ENCODE results near the gene PLEKHG3. TPM values are rescaled to one million over a fixed set of nuclear protein-coding genes. Genes with fewer than 3 reads are reported as not detected.
A peak's percentile ranks its signal among the peaks of the same experiment; 100 is the strongest.

Gene PLEKHG3
- total RNA-seq, 4 donors from 2014 or later: 58.1 to 273 (median 94.7) TPM

- in situ Hi-C loops (cut with MboI; ENCODE audit: low pct_ligation_motif_present in 1 of 4, low pct_unique_long_range_greater_than_20kb in 1 of 4, low sequenced_read_pairs in 3 of 4): loop anchor here in 1 of 4 donors (25.0 kb wide), 1 partner anchor 220 kb away; the partner anchor contains the start of genes HSPA2 and PPP1R36
- 73 to 87% methylated on average over 2 to 3 of the region's 3 CpGs for WGBS, 2 donors (ENCODE audit: low coverage in 1 of 2)
- Histone ChIP-seq H3K4me1 (peaks cover 29 to 65% (median 46%) of the 10 kb centered on the region in 4 donors), H3K36me3 (no peaks in the 10 kb centered on the region), H3K4me3 (no peak overlapping the region), H3K27ac (peak overlapping the region in 1 of 4 donors; percentile 58), H3K27me3 (no peaks in the 10 kb centered on the region), H3K9me3 (no peaks in the 10 kb centered on the region)
- intact Hi-C loops (cut with DNase I; ENCODE audit: low total_unique reads): no loop called here
- TF ChIP-seq CTCF (IDR thresholded peaks at IDR 0.05): no peak
- TF ChIP-seq EP300 (IDR thresholded peaks at IDR 0.05; ENCODE audit: low read depth): no peak
- no peak for TF ChIP-seq POLR2AphosphoS5 (IDR thresholded peaks at IDR 0.05)
- no peak for TF ChIP-seq POLR2A (IDR thresholded peaks at IDR 0.05)
- DNase-seq: no peak
These were observed 53.4 kb downstream of the PLEKHG3 start for GRCh38 chr14:64757601-64758000.

GRCh38 chr14:64758025-64758521 is 53.8 kb downstream of the PLEKHG3 start:
- intact Hi-C loops (cut with DNase I; ENCODE audit: low total_unique reads) (no loop called here), in situ Hi-C loops (cut with MboI; ENCODE audit: low pct_ligation_motif_present in 1 of 4, low pct_unique_long_range_greater_than_20kb in 1 of 4, low sequenced_read_pairs in 3 of 4) (loop anchor here in 1 of 4 donors (25.0 kb wide), 1 partner anchor 221 kb away; the partner anchor contains the start of genes HSPA2 and PPP1R36)
- TF ChIP-seq POLR2AphosphoS5 (IDR thresholded peaks at IDR 0.05) (no peak), POLR2A (IDR thresholded peaks at IDR 0.05) (no peak), CTCF (IDR thresholded peaks at IDR 0.05) (no peak), EP300 (IDR thresholded peaks at IDR 0.05; ENCODE audit: low read depth) (no peak)
- Histone ChIP-seq H3K27ac (peak overlapping the region in 3 of 4 donors; percentile 11 to 58 (median 43)), H3K4me3 (no peak overlapping the region), H3K27me3 (no peaks in the 10 kb centered on the region), H3K36me3 (no peaks in the 10 kb centered on the region), H3K4me1 (peaks cover 30 to 68% (median 47%) of the 10 kb centered on the region in 4 donors), H3K9me3 (no peaks in the 10 kb centered on the region)
- 14 to 47% methylated on average over 1 to 3 of the region's 3 CpGs for WGBS, 2 donors (ENCODE audit: low coverage in 1 of 2)
- peak; percentile 39 for DNase-seq

GRCh38 chr14:64758691-64759554 is 54.7 kb downstream of the PLEKHG3 start:
- H3K4me3 ChIP-seq: no peak overlapping the region
- H3K4me1 ChIP-seq: peaks cover 30 to 68% (median 47%) of the 10 kb centered on the region in 4 donors
- H3K36me3 ChIP-seq: no peaks in the 10 kb centered on the region
- in situ Hi-C loops (cut with MboI; ENCODE audit: low pct_ligation_motif_present in 1 of 4, low pct_unique_long_range_greater_than_20kb in 1 of 4, low sequenced_read_pairs in 3 of 4) (loop anchor here in 1 of 4 donors (25.0 kb wide), 1 partner anchor 222 kb away; the partner anchor contains the start of genes HSPA2 and PPP1R36), intact Hi-C loops (cut with DNase I; ENCODE audit: low total_unique reads) (no loop called here)
- H3K27me3 ChIP-seq: no peaks in the 10 kb centered on the region
- peak overlapping the region in 2 of 4 donors; percentile 11 to 58 for H3K27ac ChIP-seq
- TF ChIP-seq CTCF (IDR thresholded peaks at IDR 0.05) (no peak), POLR2A (IDR thresholded peaks at IDR 0.05) (no peak), POLR2AphosphoS5 (IDR thresholded peaks at IDR 0.05) (no peak), EP300 (IDR thresholded peaks at IDR 0.05; ENCODE audit: low read depth) (no peak)
- no peak for DNase-seq
- 64 to 100% methylated on average over 2 to 5 of the region's 7 CpGs for WGBS, 2 donors (ENCODE audit: low coverage in 1 of 2)
- H3K9me3 ChIP-seq: no peaks in the 10 kb centered on the region

GRCh38 chr14:64759555-64759938 is 55.3 kb downstream of the PLEKHG3 start:
- Histone ChIP-seq H3K4me3 (no peak overlapping the region), H3K27me3 (no peaks in the 10 kb centered on the region), H3K36me3 (no peaks in the 10 kb centered on the region), H3K9me3 (no peaks in the 10 kb centered on the region), H3K4me1 (peaks cover 32 to 74% (median 50%) of the 10 kb centered on the region in 4 donors), H3K27ac (no peak overlapping the region)
- intact Hi-C loops (cut with DNase I; ENCODE audit: low total_unique reads): no loop called here
- in situ Hi-C loops (cut with MboI; ENCODE audit: low pct_ligation_motif_present in 1 of 4, low pct_unique_long_range_greater_than_20kb in 1 of 4, low sequenced_read_pairs in 3 of 4): loop anchor here in 1 of 4 donors (25.0 kb wide), 1 partner anchor 222 kb away; the partner anchor contains the start of genes HSPA2 and PPP1R36
- 92% methylated on average over 4 of the region's 6 CpGs; no CpG with 5 or more reads in 1 of the 2 donors for WGBS, 2 donors (ENCODE audit: low coverage in 1 of 2)
- TF ChIP-seq CTCF (IDR thresholded peaks at IDR 0.05) (no peak), EP300 (IDR thresholded peaks at IDR 0.05; ENCODE audit: low read depth) (no peak), POLR2A (IDR thresholded peaks at IDR 0.05) (no peak), POLR2AphosphoS5 (IDR thresholded peaks at IDR 0.05) (no peak)
- no peak for DNase-seq
